Fibroblast of lung (primary cell): ENCODE measurements around the gene MEI1. TPM values are rescaled to one million over a fixed set of nuclear protein-coding genes. Genes with fewer than 3 reads are reported as not detected.
A peak's percentile ranks its signal among the peaks of the same experiment; 100 is the strongest.

ENCODE experiments used
- DNase-seq, 2 donors: peaks; one replicate each; pipeline versions ENCODE4 v3.0.0 to v3.0.0-alpha.2; 2010; ENCODE audit warnings: low read depth in 2 of 2
- H2AFZ ChIP-seq: 2 replicates; pipeline ENCODE4 v1.5.1; 2012; ENCODE audit warnings: low read length, control low read depth, inconsistent platforms
- H3K27ac ChIP-seq: 2 replicates; pipeline ENCODE4 v1.5.1; 2011; ENCODE audit warnings: low read length, control low read depth; ENCODE audit not compliant: insufficient read depth
- H3K27me3 ChIP-seq: 2 replicates; pipeline ENCODE4 v1.5.1; 2011; ENCODE audit warnings: mild to moderate bottlenecking, low read length; ENCODE audit not compliant: control insufficient read depth, insufficient read depth
- H3K36me3 ChIP-seq: 2 replicates; pipeline ENCODE4 v1.5.1; 2011; ENCODE audit warnings: low read length; ENCODE audit not compliant: control insufficient read depth, insufficient read depth
- H3K4me1 ChIP-seq: 2 replicates; pipeline ENCODE4 v1.5.1; 2011; ENCODE audit warnings: low read length; ENCODE audit not compliant: control insufficient read depth, insufficient read depth; ENCODE audit errors: extremely low read depth
- H3K4me2 ChIP-seq: 2 replicates; pipeline ENCODE4 v1.5.1; 2011; ENCODE audit warnings: low read length, control low read depth; ENCODE audit not compliant: insufficient read depth; ENCODE audit errors: extremely low read depth
- H3K4me3 ChIP-seq, 4 experiments: fragments of 200-600 bp in 1 of 4; sonication (generic) in 1 of 4; replicated peaks in 1 of 4; 2 replicates each; pipeline ENCODE4 v1.5.1; 2011 to 2016; ENCODE audit warnings: low read length in 4 of 4, low read depth in 3 of 4, mild to moderate bottlenecking in 3 of 4, control low read depth in 2 of 4, inconsistent platforms in 1 of 4, mixed read lengths in 1 of 4; ENCODE audit not compliant: insufficient read depth in 1 of 4; ENCODE audit errors: control extremely low read depth in 1 of 4
- H3K79me2 ChIP-seq: 2 replicates; pipeline ENCODE4 v1.5.1; 2012; ENCODE audit warnings: mild to moderate bottlenecking, low read length, inconsistent platforms; ENCODE audit not compliant: control insufficient read depth, insufficient read depth
- H3K9ac ChIP-seq: 2 replicates; pipeline ENCODE4 v1.5.1; 2011; ENCODE audit warnings: mild to moderate bottlenecking, low read length, control low read depth; ENCODE audit not compliant: insufficient read depth
- H3K9me3 ChIP-seq: 2 replicates; pipeline ENCODE4 v1.5.1; 2012; ENCODE audit warnings: low read depth, low read length; ENCODE audit not compliant: control insufficient read depth, insufficient read depth
- H4K20me1 ChIP-seq: 2 replicates; pipeline ENCODE4 v1.5.1; 2011; ENCODE audit warnings: low read length; ENCODE audit not compliant: control insufficient read depth, insufficient read depth; ENCODE audit errors: extremely low read depth
- EZH2 ChIP-seq: IDR thresholded peaks from 2 replicates; pipeline ENCODE4 v1.5.1; 2012; ENCODE audit warnings: low read length, control low read depth, mild to moderate bottlenecking; ENCODE audit errors: missing control alignments
- polyA plus RNA-seq, 2 donors: library from polyadenylated mRNA; depleted of rRNA in 1 of 2; stranded (reverse) in 1 of 2; unstranded in 1 of 2; fragments of >200 nt; gene quantifications; 2 replicates each; pipeline ENCODE4 v1.2.1, GENCODE V29; 2011 to 2012; ENCODE audit warnings: missing spikeins in 1 of 2
- total RNA-seq: library from RNA; depleted of rRNA; stranded (reverse); fragments of >200 nt; gene quantifications from 2 replicates; pipeline ENCODE4 v1.2.1, GENCODE V29; 2014
- TF ChIP-seq, protein P1 (sequence below), 2 donors: IDR thresholded peaks in 1 of 2; conservative IDR thresholded peaks in 1 of 2; 1 replicate in 1 of 2; 2 replicates in 1 of 2; pipeline ENCODE4 v1.5.1; 2011 to 2012; ENCODE audit warnings: low read length in 2 of 2, control low read depth in 1 of 2, inconsistent platforms in 1 of 2, low read depth in 1 of 2, mild to moderate bottlenecking in 1 of 2

Gene MEI1
- total and polyA plus RNA-seq, 2 donors (not counting 1 experiment from before 2014, with no cell fraction given): 0.33 to 4.3 TPM

DNA sequence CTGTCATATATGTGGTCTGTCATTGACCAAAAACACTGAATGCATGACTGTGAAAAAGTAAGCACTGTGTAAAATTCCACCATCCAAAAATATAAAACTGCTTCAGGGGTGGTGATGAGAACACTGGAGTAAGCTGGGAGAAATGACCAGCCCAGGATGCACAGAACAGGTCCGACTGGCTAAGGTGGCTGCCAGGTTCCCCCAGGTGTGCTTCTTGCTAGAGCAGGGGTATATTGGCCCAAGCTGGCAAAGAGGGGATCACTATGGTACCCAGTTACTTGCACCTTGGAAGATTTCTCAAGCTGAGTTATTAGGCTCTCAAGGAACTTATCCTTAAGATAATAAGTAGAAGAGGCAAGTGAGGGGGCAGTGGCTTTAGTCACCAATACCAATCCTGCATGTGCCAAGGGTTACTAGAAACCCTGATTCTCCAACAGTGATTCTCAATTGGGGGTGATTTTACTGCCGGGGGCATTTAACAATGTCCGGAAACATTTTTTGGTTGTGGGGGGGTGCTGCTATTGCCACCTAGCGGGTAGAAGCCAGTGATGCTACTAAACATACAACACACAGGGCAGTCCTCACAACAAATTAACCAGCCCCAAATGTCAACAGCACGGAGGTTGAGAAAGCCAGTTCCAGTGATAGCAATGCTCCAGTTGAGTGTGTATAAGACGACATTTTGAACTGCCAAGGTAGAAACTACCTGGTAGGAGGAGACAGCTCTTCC lies 26.4 kb upstream of the MEI1 start:
- TF ChIP-seq EZH2: no peak
- TF ChIP-seq, protein P1, sequence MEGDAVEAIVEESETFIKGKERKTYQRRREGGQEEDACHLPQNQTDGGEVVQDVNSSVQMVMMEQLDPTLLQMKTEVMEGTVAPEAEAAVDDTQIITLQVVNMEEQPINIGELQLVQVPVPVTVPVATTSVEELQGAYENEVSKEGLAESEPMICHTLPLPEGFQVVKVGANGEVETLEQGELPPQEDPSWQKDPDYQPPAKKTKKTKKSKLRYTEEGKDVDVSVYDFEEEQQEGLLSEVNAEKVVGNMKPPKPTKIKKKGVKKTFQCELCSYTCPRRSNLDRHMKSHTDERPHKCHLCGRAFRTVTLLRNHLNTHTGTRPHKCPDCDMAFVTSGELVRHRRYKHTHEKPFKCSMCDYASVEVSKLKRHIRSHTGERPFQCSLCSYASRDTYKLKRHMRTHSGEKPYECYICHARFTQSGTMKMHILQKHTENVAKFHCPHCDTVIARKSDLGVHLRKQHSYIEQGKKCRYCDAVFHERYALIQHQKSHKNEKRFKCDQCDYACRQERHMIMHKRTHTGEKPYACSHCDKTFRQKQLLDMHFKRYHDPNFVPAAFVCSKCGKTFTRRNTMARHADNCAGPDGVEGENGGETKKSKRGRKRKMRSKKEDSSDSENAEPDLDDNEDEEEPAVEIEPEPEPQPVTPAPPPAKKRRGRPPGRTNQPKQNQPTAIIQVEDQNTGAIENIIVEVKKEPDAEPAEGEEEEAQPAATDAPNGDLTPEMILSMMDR (conservative IDR thresholded peaks at IDR 0.05 in 1 of 2, IDR thresholded peaks at IDR 0.05 in 1 of 2; ENCODE audit: low read depth in 1 of 2, low read length in 2 of 2): peak; percentile 25 to 30

DNA sequence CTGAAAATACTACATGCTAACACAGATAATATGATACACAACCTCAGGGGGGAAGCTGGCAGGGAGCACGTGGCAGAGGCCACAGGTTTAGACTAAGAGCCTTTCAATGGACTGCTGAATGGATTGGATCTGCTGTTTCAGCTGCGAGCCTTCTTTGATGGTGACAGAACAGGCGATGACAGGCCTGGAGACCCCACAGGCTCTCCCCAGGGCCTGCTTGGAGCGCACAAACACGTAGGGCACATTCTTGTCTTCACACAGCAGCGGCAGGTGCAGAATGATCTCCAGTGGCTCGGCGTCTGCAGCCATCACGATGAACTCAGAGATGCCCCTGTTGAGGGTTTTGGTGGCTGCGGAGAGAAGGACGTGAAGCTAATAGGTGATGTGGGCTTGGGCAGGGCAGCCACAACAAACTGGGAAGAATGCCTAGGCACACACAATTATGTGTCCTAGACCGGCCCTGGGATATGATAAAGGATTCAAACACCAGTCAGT lies 24.4 kb upstream of the MEI1 start:
- Histone ChIP-seq H3K4me2 (no peak overlapping the region), H3K27ac (no peak overlapping the region), H3K79me2 (peaks cover 14% of the 10 kb centered on the region), H2AFZ (no peak overlapping the region), H4K20me1 (no peaks in the 10 kb centered on the region), H3K9me3 (no peaks in the 10 kb centered on the region), H3K4me1 (peaks cover 3% of the 10 kb centered on the region), H3K4me3 (no peak overlapping the region), H3K27me3 (no peaks in the 10 kb centered on the region), H3K9ac (no peak overlapping the region), H3K36me3 (peaks cover 9% of the 10 kb centered on the region)
- DNase-seq: no peak
- TF ChIP-seq EZH2: no peak
- TF ChIP-seq, protein P1 (conservative IDR thresholded peaks at IDR 0.05 in 1 of 2, IDR thresholded peaks at IDR 0.05 in 1 of 2; ENCODE audit: low read depth in 1 of 2, low read length in 2 of 2): no peak

More for the DNA sequence above, 26.4 kb upstream of the MEI1 start:
- Histone ChIP-seq H4K20me1 (no peaks in the 10 kb centered on the region), H3K9me3 (no peaks in the 10 kb centered on the region), H3K27ac (no peak overlapping the region), H3K79me2 (peaks cover 4% of the 10 kb centered on the region), H3K36me3 (peaks cover 7% of the 10 kb centered on the region), H3K27me3 (no peaks in the 10 kb centered on the region), H3K4me1 (peaks cover 10% of the 10 kb centered on the region), H2AFZ (no peak overlapping the region), H3K9ac (no peak overlapping the region), H3K4me2 (no peak overlapping the region), H3K4me3 (no peak overlapping the region)
- no peak for DNase-seq

DNA sequence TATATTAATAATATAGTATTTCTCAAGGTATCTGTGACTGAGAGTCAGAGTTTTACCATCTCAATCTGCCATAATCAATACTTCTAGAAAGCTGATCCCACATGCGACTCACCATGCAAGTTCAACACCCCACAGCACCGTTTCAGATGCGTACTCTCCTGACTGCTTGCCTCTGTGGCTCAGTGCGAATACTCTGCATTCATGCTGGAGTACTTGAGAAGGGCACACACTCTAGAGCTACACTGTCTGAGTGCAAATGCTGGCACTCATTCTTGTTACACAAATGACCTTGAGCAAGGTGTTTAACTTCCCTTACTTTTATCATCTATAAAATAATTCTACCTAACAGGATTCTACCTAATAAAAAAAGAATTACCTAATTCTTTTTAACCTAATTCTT lies 23.2 kb upstream of the MEI1 start:
- Histone ChIP-seq H3K9ac (no peak overlapping the region), H3K4me2 (no peak overlapping the region), H3K9me3 (no peaks in the 10 kb centered on the region), H2AFZ (no peak overlapping the region), H3K4me1 (no peaks in the 10 kb centered on the region), H3K36me3 (peaks cover 12% of the 10 kb centered on the region), H3K79me2 (peaks cover 27% of the 10 kb centered on the region), H3K4me3 (no peak overlapping the region), H3K27me3 (no peaks in the 10 kb centered on the region), H4K20me1 (no peaks in the 10 kb centered on the region), H3K27ac (no peak overlapping the region)
- TF ChIP-seq, protein P1 (conservative IDR thresholded peaks at IDR 0.05 in 1 of 2, IDR thresholded peaks at IDR 0.05 in 1 of 2; ENCODE audit: low read depth in 1 of 2, low read length in 2 of 2): no peak
- TF ChIP-seq EZH2: no peak
- no peak for DNase-seq
